ENCODE results near the gene HOXA9. TPM values are rescaled to one million over a fixed set of nuclear protein-coding genes. Genes with fewer than 3 reads are reported as not detected.

HOXA9 gene
- total RNA-seq, 1 experiment from 2014 or later, result 91.0 TPM

DNA sequence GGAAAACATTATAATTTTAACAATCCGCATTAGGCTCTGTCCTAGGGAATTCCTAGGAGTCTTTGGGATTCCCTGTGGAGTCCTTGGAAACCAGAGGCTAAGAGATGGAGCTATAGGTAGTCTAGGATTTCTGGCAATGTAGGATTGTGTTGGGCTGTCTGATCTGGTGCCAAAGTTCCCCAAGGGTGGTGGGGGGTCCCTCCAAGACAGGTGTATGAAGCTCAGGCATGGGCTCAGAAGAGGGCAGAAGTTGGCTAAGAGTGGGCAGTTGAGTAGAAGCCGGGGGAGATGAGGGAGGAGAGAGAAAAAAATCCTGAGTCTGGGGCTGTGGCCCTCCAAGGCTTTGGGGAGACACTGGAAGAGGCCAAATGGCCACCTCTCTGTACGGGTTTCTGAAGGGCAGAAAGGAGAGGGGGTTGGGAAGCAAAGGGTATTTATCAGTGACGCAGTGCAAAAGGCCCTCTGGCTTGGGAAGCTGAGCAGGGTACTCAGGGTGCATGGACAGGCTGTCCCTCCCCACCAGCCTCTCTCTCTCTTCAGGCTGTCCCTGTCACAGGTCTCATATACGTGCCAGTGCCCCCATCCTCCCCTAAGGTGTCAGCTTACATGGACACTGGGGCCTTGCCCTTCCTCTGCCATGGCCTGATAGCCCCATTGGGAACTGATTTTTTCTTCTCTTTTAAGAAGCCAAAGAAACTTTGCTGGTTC lies 18.7 kb downstream of the HOXA9 start (continued):
- no peak for TF ChIP-seq EZH2 (IDR thresholded peaks at IDR 0.05)
- no peak for TF ChIP-seq TCF7L2 (IDR thresholded peaks at IDR 0.05; ENCODE audit: borderline replicate concordance, extremely low read depth, insufficient read depth, insufficient read length)
- TF ChIP-seq JUND (IDR thresholded peaks at IDR 0.05), result no peak
- no peak for TF ChIP-seq MAX (IDR thresholded peaks at IDR 0.05)
- TF ChIP-seq ZNF274 (IDR thresholded peaks at IDR 0.05; ENCODE audit: low read depth, low read length), result no peak
- no peak for TF ChIP-seq YY1 (IDR thresholded peaks at IDR 0.05; ENCODE audit: extremely low read depth, insufficient replicate concordance, low read depth, low read length)
- no peak for TF ChIP-seq CTCF (IDR thresholded peaks at IDR 0.05 in 2 of 3, conservative IDR thresholded peaks at IDR 0.05 in 1 of 3; ENCODE audit: borderline replicate concordance in 1 of 3, insufficient read depth in 1 of 3, low read depth in 2 of 3, low read length in 2 of 3)
- no peak for TF ChIP-seq SP1 (IDR thresholded peaks at IDR 0.05; ENCODE audit: low read depth)
- no peak for TF ChIP-seq RAD21 (IDR thresholded peaks at IDR 0.05; ENCODE audit: low read depth)
- TF ChIP-seq POLR2AphosphoS5 (IDR thresholded peaks at IDR 0.05; ENCODE audit: low read depth, low read length), result no peak
- TF ChIP-seq SIN3A (IDR thresholded peaks at IDR 0.05; ENCODE audit: low read depth), result no peak

DNA sequence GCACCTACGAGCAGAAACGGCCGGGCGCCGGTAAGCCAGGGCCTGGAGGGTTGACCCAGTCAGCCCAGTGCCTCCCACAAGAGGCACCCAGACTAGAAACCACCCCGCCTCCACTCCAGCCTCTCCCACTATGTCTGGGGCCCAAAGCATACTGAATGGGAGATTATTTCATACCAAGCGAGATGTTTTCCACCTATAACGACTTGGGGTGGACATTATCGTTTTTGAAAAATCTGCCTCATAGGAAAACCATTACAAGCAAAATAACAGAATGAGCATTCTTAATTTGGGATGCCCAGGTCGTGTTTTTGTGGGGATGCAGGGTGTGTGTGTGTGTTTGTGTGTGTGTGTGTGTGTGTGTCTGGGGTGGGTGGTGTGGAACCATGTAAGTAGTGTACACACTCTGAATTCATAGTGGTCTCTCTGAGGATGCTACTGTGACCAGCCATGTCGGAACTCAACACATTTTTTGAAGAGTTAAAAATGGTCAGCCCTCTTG lies 19.4 kb downstream of the HOXA9 start:
- H3K4me1 ChIP-seq (ENCODE audit: control insufficient read depth in 1 of 2, insufficient read depth in 2 of 2, low read length in 2 of 2), result peaks cover 15 to 35% of the 10 kb centered on the region in 2 experiments
- DNase-seq (ENCODE audit: low read depth, low spot score) (no peak), ATAC-seq (no peak)
- H3K79me2 ChIP-seq (ENCODE audit: insufficient read depth, low read length), result peaks cover 37% of the 10 kb centered on the region
- H3K27ac ChIP-seq (ENCODE audit: low read depth, low read length), result no peak overlapping the region
- no peaks in the 10 kb centered on the region for H3K27me3 ChIP-seq (ENCODE audit: insufficient read depth, low read length)
- H3K4me2 ChIP-seq (ENCODE audit: low read length), result no peak overlapping the region
- no peaks in the 10 kb centered on the region for H4K20me1 ChIP-seq (ENCODE audit: insufficient read depth)
- no peaks in the 10 kb centered on the region for H3K9me2 ChIP-seq (ENCODE audit: insufficient read depth)
- ChIA-PET RAD21 (ENCODE audit: low non-redundant PET in 1 of 2, low total read pairs in 2 of 2, uncharacterized antibody in 2 of 2, unreplicated experiment in 2 of 2) (no interaction called here), CTCF (no interaction called here), POLR2A (no interaction called here)
- no peak overlapping the region for H2AFZ ChIP-seq (ENCODE audit: low read depth, low read length, poor library complexity, severe bottlenecking)
- no peak overlapping the region for H3K4me3 ChIP-seq (replicated peaks in 1 of 2; ENCODE audit: low read depth in 1 of 2, low read length in 2 of 2)
- peaks cover 8 to 12% of the 10 kb centered on the region in 2 experiments; a peak in 3 of 4 replicates for H3K36me3 ChIP-seq (ENCODE audit: control insufficient read depth in 1 of 2, insufficient read depth in 2 of 2, low read length in 2 of 2)
- no peaks in the 10 kb centered on the region for H3K9me3 ChIP-seq (ENCODE audit: control insufficient read depth in 1 of 2, insufficient read depth in 1 of 2, low read depth in 1 of 2, low read length in 2 of 2)
- intact Hi-C loops (cut with micrococcal nuclease), result no loop called here
- no TSS peak for BruUV-seq (replicated peaks)
- H3K9ac ChIP-seq (ENCODE audit: low read length), result no peak overlapping the region
- TF ChIP-seq SP1 (IDR thresholded peaks at IDR 0.05; ENCODE audit: low read depth) (no peak), MAX (IDR thresholded peaks at IDR 0.05) (no peak), YY1 (IDR thresholded peaks at IDR 0.05; ENCODE audit: extremely low read depth, insufficient replicate concordance, low read depth, low read length) (no peak), EZH2phosphoT487 (IDR thresholded peaks at IDR 0.05; ENCODE audit: borderline replicate concordance) (no peak), CTCF (IDR thresholded peaks at IDR 0.05 in 2 of 3, conservative IDR thresholded peaks at IDR 0.05 in 1 of 3; ENCODE audit: borderline replicate concordance in 1 of 3, insufficient read depth in 1 of 3, low read depth in 2 of 3, low read length in 2 of 3) (no peak), SIN3A (IDR thresholded peaks at IDR 0.05; ENCODE audit: low read depth) (no peak), CBX3 (IDR thresholded peaks at IDR 0.05; ENCODE audit: low read depth) (no peak)
- TF ChIP-seq, protein P1, sequence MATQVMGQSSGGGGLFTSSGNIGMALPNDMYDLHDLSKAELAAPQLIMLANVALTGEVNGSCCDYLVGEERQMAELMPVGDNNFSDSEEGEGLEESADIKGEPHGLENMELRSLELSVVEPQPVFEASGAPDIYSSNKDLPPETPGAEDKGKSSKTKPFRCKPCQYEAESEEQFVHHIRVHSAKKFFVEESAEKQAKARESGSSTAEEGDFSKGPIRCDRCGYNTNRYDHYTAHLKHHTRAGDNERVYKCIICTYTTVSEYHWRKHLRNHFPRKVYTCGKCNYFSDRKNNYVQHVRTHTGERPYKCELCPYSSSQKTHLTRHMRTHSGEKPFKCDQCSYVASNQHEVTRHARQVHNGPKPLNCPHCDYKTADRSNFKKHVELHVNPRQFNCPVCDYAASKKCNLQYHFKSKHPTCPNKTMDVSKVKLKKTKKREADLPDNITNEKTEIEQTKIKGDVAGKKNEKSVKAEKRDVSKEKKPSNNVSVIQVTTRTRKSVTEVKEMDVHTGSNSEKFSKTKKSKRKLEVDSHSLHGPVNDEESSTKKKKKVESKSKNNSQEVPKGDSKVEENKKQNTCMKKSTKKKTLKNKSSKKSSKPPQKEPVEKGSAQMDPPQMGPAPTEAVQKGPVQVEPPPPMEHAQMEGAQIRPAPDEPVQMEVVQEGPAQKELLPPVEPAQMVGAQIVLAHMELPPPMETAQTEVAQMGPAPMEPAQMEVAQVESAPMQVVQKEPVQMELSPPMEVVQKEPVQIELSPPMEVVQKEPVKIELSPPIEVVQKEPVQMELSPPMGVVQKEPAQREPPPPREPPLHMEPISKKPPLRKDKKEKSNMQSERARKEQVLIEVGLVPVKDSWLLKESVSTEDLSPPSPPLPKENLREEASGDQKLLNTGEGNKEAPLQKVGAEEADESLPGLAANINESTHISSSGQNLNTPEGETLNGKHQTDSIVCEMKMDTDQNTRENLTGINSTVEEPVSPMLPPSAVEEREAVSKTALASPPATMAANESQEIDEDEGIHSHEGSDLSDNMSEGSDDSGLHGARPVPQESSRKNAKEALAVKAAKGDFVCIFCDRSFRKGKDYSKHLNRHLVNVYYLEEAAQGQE (IDR thresholded peaks at IDR 0.05; ENCODE audit: low read depth), result no peak
